GM23338 (cell line): ENCODE results near the gene DDX21. TPM values are rescaled to one million over a fixed set of nuclear protein-coding genes. Genes with fewer than 3 reads are reported as not detected.

Source experiments
- ATAC-seq: fragments of 200-7000 bp; cut with Tn5 transposase; 3 replicates; pipeline ENCODE4 v1.9.1; 2020
- DNase-seq: peaks from one replicate; pipeline ENCODE4 v3.0.0-alpha.2; 2015; ENCODE audit warnings: low spot score
- H2AFZ ChIP-seq: fragments of 200-600 bp; sonication (generic); 2 replicates; pipeline ENCODE4 v1.8.0; 2016; ENCODE audit warnings: antibody characterized with exemption, mild to moderate bottlenecking, moderate library complexity
- H3F3A ChIP-seq: fragments of 200-600 bp; sonication (generic); replicated peaks from 2 replicates; pipeline ENCODE4 v1.8.0; 2017; ENCODE audit warnings: antibody characterized with exemption, mixed run types, low read depth
- H3K27ac ChIP-seq: fragments of 200-600 bp; sonication (generic); 2 replicates; pipeline ENCODE4 v1.6.1; 2016; ENCODE audit warnings: low read depth
- H3K27me3 ChIP-seq: fragments of 200-600 bp; sonication (generic); 2 replicates; pipeline ENCODE4 v1.8.0; 2016; ENCODE audit warnings: mild to moderate bottlenecking, mixed run types, moderate library complexity; ENCODE audit not compliant: insufficient read depth
- H3K36me3 ChIP-seq: fragments of 200-600 bp; sonication (generic); 2 replicates; pipeline ENCODE4 v1.8.0; 2016; ENCODE audit warnings: mild to moderate bottlenecking; ENCODE audit not compliant: insufficient read depth
- H3K4me1 ChIP-seq: fragments of 200-600 bp; sonication (generic); 2 replicates; pipeline ENCODE4 v1.8.0; 2016; ENCODE audit warnings: mild to moderate bottlenecking, moderate library complexity; ENCODE audit not compliant: insufficient read depth
- H3K4me2 ChIP-seq: fragments of 200-600 bp; sonication (generic); 2 replicates; pipeline ENCODE4 v1.7.1; 2017; ENCODE audit warnings: mixed run types
- H3K4me3 ChIP-seq: fragments of 200-600 bp; sonication (generic); 2 replicates; pipeline ENCODE4 v1.6.1; 2016; ENCODE audit warnings: mixed run types
- H3K79me2 ChIP-seq: fragments of 200-600 bp; sonication (generic); replicated peaks from 2 replicates; pipeline ENCODE4 v1.8.0; 2017; ENCODE audit warnings: mild to moderate bottlenecking; ENCODE audit not compliant: insufficient read depth
- H3K9me2 ChIP-seq: fragments of 200-600 bp; sonication (generic); 2 replicates; pipeline ENCODE4 v1.8.0; 2017; ENCODE audit not compliant: insufficient read depth
- H4K20me1 ChIP-seq: fragments of 200-600 bp; sonication (generic); replicated peaks from 2 replicates; pipeline ENCODE4 v1.8.0; 2017; ENCODE audit warnings: mild to moderate bottlenecking; ENCODE audit not compliant: insufficient read depth
- H3K27ac Mint-ChIP-seq: 2 replicates; pipeline ENCODE4 v1.8.0; 2020; ENCODE audit warnings: inconsistent platforms, mild to moderate bottlenecking, moderate library complexity, mixed read lengths
- H3K27me3 Mint-ChIP-seq: 3 replicates; pipeline ENCODE4 v1.8.0; 2022; ENCODE audit warnings: low read depth, mild to moderate bottlenecking, moderate library complexity, mixed read lengths, inconsistent platforms; ENCODE audit not compliant: insufficient read depth, poor library complexity
- H3K36me3 Mint-ChIP-seq: 3 replicates; pipeline ENCODE4 v1.8.0; 2021; ENCODE audit warnings: low read depth, mild to moderate bottlenecking, inconsistent platforms, moderate library complexity, mixed read lengths
- H3K4me1 Mint-ChIP-seq: 3 replicates; pipeline ENCODE4 v1.8.0; 2020; ENCODE audit warnings: mild to moderate bottlenecking, inconsistent platforms, mixed read lengths
- H3K4me3 Mint-ChIP-seq: 3 replicates; pipeline ENCODE4 v1.8.0; 2021; ENCODE audit warnings: moderate library complexity, mild to moderate bottlenecking, inconsistent platforms, mixed read lengths
- H3K9me3 Mint-ChIP-seq: 3 replicates; pipeline ENCODE4 v1.8.0; 2020; ENCODE audit warnings: moderate library complexity, mild to moderate bottlenecking, inconsistent platforms, mixed read lengths
- CREB1 ChIP-seq: fragments of 250-450 bp; sonication (Bioruptor Pico); IDR thresholded peaks from 2 replicates; pipeline ENCODE4 v1.5.0; 2020; ENCODE audit warnings: low read depth, mild to moderate bottlenecking, moderate library complexity
- ETS1 ChIP-seq: IDR thresholded peaks from 2 replicates; pipeline ENCODE4 v1.6.1; 2016; ENCODE audit warnings: antibody characterized with exemption
- EZH2 ChIP-seq: fragments of 200-600 bp; sonication (generic); IDR thresholded peaks from one replicate; pipeline ENCODE4 v1.8.0; 2017; ENCODE audit warnings: antibody characterized with exemption, mild to moderate bottlenecking, low read depth; ENCODE audit not compliant: unreplicated experiment
- EZH2phosphoT487 ChIP-seq: fragments of 200-600 bp; sonication (generic); IDR thresholded peaks from one replicate; pipeline ENCODE4 v1.8.1; 2018; ENCODE audit warnings: antibody characterized with exemption; ENCODE audit not compliant: unreplicated experiment
- JUNB ChIP-seq: IDR thresholded peaks from one replicate; pipeline ENCODE4 v1.6.1; 2016; ENCODE audit warnings: antibody characterized with exemption; ENCODE audit not compliant: unreplicated experiment
- NANOG ChIP-seq: IDR thresholded peaks from 2 replicates; pipeline ENCODE4 v1.6.1; 2016; ENCODE audit warnings: antibody characterized with exemption, borderline replicate concordance
- POLR2AphosphoS5 ChIP-seq: IDR thresholded peaks from 2 replicates; pipeline ENCODE4 v1.6.1; 2016; ENCODE audit warnings: antibody characterized with exemption, low read depth
- STAT1 ChIP-seq: IDR thresholded peaks from one replicate; pipeline ENCODE4 v1.6.1; 2016; ENCODE audit warnings: antibody characterized with exemption; ENCODE audit not compliant: unreplicated experiment
- ZNF114 ChIP-seq: fragments of 250-450 bp; sonication (Bioruptor Pico); IDR thresholded peaks from 2 replicates; pipeline ENCODE4 v1.5.0; 2020; ENCODE audit warnings: mild to moderate bottlenecking, moderate library complexity
- ZNF331 ChIP-seq: fragments of 250-450 bp; sonication (Bioruptor Pico); IDR thresholded peaks from 2 replicates; pipeline ENCODE4 v1.5.0; 2020; ENCODE audit warnings: low read depth, mild to moderate bottlenecking, moderate library complexity
- polyA plus RNA-seq: library from polyadenylated mRNA; unstranded; fragments of >200 nt; fragmentation: Nextera tagmentation; extraction: Ambion mirVana; gene quantifications from 2 replicates; pipeline ENCODE4 v1.2.1, GENCODE V29; 2016
- total RNA-seq: library from RNA; depleted of rRNA; stranded (reverse); fragments of >200 nt; shearing (Covaris generic); gene quantifications from 2 replicates; pipeline ENCODE4 v1.2.3, GENCODE V29; 2014
- TF ChIP-seq, protein P1 (sequence below): IDR thresholded peaks from one replicate; pipeline ENCODE4 v1.6.1; 2018; ENCODE audit warnings: antibody characterized with exemption; ENCODE audit not compliant: unreplicated experiment
- TF ChIP-seq, protein P2 (sequence below), 2 experiments: fragments of 200-600 bp in 1 of 2; sonication (generic) in 1 of 2; conservative IDR thresholded peaks; 2 replicates each; pipeline versions ENCODE4 v1.5.1 to v1.6.1; 2016 to 2017; ENCODE audit warnings: antibody characterized with exemption in 2 of 2, low read depth in 2 of 2, mild to moderate bottlenecking in 2 of 2, moderate library complexity in 1 of 2
- TF ChIP-seq, protein P3 (sequence below): fragments of 250-450 bp; sonication (Bioruptor Pico); IDR thresholded peaks from 2 replicates; pipeline ENCODE4 v1.5.0; 2020; ENCODE audit warnings: mild to moderate bottlenecking, moderate library complexity

The DDX21 gene
- total and polyA plus RNA-seq, 2 experiments from 2014 or later = 138 to 209 TPM

- H3K36me3 Mint-ChIP-seq = peaks cover 4% of the 10 kb centered on the region; the same call in 1 of the 3 replicates
- no peak overlapping the region for H2AFZ ChIP-seq
- peaks cover 86% of the 10 kb centered on the region for H3K79me2 ChIP-seq
- H3K4me3 ChIP-seq = no peak overlapping the region
- H3K27me3 Mint-ChIP-seq = peaks cover 7% of the 10 kb centered on the region
- no peak overlapping the region; the same call in 2 of the 3 replicates for H3K4me3 Mint-ChIP-seq
- no peak for TF ChIP-seq CREB1 (CRISPR knock-in tag)
- no peak for TF ChIP-seq EZH2phosphoT487
- no peak for TF ChIP-seq ZNF331
- no peak for TF ChIP-seq EZH2
- TF ChIP-seq ZNF114 (CRISPR knock-in tag) = no peak
- no peak for TF ChIP-seq JUNB
- TF ChIP-seq, protein P1, sequence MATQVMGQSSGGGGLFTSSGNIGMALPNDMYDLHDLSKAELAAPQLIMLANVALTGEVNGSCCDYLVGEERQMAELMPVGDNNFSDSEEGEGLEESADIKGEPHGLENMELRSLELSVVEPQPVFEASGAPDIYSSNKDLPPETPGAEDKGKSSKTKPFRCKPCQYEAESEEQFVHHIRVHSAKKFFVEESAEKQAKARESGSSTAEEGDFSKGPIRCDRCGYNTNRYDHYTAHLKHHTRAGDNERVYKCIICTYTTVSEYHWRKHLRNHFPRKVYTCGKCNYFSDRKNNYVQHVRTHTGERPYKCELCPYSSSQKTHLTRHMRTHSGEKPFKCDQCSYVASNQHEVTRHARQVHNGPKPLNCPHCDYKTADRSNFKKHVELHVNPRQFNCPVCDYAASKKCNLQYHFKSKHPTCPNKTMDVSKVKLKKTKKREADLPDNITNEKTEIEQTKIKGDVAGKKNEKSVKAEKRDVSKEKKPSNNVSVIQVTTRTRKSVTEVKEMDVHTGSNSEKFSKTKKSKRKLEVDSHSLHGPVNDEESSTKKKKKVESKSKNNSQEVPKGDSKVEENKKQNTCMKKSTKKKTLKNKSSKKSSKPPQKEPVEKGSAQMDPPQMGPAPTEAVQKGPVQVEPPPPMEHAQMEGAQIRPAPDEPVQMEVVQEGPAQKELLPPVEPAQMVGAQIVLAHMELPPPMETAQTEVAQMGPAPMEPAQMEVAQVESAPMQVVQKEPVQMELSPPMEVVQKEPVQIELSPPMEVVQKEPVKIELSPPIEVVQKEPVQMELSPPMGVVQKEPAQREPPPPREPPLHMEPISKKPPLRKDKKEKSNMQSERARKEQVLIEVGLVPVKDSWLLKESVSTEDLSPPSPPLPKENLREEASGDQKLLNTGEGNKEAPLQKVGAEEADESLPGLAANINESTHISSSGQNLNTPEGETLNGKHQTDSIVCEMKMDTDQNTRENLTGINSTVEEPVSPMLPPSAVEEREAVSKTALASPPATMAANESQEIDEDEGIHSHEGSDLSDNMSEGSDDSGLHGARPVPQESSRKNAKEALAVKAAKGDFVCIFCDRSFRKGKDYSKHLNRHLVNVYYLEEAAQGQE = no peak
- no peak for TF ChIP-seq STAT1
- no peak for TF ChIP-seq ETS1
- TF ChIP-seq POLR2AphosphoS5 = no peak
- TF ChIP-seq, protein P2, sequence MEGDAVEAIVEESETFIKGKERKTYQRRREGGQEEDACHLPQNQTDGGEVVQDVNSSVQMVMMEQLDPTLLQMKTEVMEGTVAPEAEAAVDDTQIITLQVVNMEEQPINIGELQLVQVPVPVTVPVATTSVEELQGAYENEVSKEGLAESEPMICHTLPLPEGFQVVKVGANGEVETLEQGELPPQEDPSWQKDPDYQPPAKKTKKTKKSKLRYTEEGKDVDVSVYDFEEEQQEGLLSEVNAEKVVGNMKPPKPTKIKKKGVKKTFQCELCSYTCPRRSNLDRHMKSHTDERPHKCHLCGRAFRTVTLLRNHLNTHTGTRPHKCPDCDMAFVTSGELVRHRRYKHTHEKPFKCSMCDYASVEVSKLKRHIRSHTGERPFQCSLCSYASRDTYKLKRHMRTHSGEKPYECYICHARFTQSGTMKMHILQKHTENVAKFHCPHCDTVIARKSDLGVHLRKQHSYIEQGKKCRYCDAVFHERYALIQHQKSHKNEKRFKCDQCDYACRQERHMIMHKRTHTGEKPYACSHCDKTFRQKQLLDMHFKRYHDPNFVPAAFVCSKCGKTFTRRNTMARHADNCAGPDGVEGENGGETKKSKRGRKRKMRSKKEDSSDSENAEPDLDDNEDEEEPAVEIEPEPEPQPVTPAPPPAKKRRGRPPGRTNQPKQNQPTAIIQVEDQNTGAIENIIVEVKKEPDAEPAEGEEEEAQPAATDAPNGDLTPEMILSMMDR (conservative IDR thresholded peaks at IDR 0.05; ENCODE audit: low read depth in 2 of 2) = no peak
- no peak for TF ChIP-seq NANOG
- TF ChIP-seq, protein P3, sequence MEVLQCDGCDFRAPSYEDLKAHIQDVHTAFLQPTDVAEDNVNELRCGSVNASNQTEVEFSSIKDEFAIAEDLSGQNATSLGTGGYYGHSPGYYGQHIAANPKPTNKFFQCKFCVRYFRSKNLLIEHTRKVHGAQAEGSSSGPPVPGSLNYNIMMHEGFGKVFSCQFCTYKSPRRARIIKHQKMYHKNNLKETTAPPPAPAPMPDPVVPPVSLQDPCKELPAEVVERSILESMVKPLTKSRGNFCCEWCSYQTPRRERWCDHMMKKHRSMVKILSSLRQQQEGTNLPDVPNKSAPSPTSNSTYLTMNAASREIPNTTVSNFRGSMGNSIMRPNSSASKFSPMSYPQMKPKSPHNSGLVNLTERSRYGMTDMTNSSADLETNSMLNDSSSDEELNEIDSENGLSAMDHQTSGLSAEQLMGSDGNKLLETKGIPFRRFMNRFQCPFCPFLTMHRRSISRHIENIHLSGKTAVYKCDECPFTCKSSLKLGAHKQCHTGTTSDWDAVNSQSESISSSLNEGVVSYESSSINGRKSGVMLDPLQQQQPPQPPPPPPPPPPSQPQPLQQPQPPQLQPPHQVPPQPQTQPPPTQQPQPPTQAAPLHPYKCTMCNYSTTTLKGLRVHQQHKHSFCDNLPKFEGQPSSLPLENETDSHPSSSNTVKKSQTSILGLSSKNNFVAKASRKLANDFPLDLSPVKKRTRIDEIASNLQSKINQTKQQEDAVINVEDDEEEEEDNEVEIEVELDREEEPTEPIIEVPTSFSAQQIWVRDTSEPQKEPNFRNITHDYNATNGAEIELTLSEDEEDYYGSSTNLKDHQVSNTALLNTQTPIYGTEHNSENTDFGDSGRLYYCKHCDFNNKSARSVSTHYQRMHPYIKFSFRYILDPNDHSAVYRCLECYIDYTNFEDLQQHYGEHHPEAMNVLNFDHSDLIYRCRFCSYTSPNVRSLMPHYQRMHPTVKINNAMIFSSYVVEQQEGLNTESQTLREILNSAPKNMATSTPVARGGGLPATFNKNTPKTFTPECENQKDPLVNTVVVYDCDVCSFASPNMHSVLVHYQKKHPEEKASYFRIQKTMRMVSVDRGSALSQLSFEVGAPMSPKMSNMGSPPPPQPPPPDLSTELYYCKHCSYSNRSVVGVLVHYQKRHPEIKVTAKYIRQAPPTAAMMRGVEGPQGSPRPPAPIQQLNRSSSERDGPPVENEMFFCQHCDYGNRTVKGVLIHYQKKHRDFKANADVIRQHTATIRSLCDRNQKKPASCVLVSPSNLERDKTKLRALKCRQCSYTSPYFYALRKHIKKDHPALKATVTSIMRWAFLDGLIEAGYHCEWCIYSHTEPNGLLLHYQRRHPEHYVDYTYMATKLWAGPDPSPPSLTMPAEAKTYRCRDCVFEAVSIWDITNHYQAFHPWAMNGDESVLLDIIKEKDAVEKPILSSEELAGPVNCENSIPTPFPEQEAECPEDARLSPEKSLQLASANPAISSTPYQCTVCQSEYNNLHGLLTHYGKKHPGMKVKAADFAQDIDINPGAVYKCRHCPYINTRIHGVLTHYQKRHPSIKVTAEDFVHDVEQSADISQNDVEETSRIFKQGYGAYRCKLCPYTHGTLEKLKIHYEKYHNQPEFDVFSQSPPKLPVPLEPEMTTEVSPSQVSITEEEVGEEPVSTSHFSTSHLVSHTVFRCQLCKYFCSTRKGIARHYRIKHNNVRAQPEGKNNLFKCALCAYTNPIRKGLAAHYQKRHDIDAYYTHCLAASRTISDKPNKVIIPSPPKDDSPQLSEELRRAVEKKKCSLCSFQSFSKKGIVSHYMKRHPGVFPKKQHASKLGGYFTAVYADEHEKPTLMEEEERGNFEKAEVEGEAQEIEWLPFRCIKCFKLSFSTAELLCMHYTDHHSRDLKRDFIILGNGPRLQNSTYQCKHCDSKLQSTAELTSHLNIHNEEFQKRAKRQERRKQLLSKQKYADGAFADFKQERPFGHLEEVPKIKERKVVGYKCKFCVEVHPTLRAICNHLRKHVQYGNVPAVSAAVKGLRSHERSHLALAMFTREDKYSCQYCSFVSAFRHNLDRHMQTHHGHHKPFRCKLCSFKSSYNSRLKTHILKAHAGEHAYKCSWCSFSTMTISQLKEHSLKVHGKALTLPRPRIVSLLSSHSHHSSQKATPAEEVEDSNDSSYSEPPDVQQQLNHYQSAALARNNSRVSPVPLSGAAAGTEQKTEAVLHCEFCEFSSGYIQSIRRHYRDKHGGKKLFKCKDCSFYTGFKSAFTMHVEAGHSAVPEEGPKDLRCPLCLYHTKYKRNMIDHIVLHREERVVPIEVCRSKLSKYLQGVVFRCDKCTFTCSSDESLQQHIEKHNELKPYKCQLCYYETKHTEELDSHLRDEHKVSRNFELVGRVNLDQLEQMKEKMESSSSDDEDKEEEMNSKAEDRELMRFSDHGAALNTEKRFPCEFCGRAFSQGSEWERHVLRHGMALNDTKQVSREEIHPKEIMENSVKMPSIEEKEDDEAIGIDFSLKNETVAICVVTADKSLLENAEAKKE (CRISPR knock-in tag) = no peak
- no peaks in the 10 kb centered on the region for H3K36me3 ChIP-seq
- H3K4me1 ChIP-seq = peaks cover 9% of the 10 kb centered on the region; the same call in 1 of the 2 replicates
- peaks cover 15% of the 10 kb centered on the region; the same call in 1 of the 2 replicates for H4K20me1 ChIP-seq
- no peak overlapping the region for H3K27ac ChIP-seq
- H3K9me2 ChIP-seq = no peaks in the 10 kb centered on the region
- ATAC-seq = no peak
- H3K4me1 Mint-ChIP-seq = peaks cover 15% of the 10 kb centered on the region
- no peaks in the 10 kb centered on the region for H3K27me3 ChIP-seq
- no peaks in the 10 kb centered on the region for H3F3A ChIP-seq
- H3K27ac Mint-ChIP-seq = peak overlapping the region; percentile 3; the same call in 1 of the 2 replicates
- H3K9me3 Mint-ChIP-seq = no peaks in the 10 kb centered on the region
- no peak for DNase-seq
- no peak overlapping the region for H3K4me2 ChIP-seq
Measured at GRCh38 chr10:68992636-68993440, 36.9 kb downstream of the DDX21 start.
